NCI-H524 treated with DMSO at 0.1 percent for 48 hours (cell line): Measurements from ENCODE around the gene PHETA1.
"Not testable (repeated sequence)": the region's sequence is repeated elsewhere in the genome, so short reads cannot be mapped to it uniquely, and the experiment has no call there.

Experiments
- DNase-seq: peaks from one replicate; lab custom pipeline; 2025; lab: John Stamatoyannopoulos, UW

PHETA1 gene

DNA sequence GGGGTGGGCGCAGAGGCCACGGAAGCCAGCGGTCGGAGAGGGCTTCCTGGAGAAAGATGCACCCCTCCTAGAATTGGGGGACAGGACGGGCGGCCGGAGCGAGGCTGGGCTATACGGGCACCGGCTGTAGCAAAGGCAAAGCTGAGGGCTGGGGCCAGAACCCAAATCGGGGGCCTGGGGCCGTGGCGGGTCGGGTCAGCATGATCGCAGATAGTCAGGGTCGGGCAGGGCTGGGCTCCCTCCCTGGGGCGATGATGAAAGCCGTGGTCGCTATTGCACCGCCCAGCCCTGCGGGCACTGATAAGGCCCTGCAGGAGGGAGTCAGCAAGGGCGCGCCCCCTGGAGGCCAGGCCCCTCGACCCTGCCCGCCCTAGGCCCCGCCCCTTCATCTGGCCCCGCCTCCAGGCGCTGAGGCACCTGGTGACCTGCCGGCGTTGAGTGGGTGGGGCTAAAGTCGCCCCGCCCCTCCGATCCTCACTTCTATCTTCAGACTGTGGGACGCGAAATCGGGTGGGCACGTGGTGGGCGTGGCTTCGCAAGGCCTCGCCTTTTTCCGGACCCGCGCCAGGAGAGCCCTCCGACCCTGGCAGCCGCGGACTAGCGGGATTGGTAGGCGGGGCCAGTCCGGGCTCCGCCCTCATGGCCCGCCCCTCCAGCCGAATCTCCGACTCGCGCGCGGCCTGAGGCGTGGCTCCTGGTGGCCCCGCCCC lies 36.4 kb upstream of the PHETA1 start:
- peak; percentile 37 for DNase-seq

DNA sequence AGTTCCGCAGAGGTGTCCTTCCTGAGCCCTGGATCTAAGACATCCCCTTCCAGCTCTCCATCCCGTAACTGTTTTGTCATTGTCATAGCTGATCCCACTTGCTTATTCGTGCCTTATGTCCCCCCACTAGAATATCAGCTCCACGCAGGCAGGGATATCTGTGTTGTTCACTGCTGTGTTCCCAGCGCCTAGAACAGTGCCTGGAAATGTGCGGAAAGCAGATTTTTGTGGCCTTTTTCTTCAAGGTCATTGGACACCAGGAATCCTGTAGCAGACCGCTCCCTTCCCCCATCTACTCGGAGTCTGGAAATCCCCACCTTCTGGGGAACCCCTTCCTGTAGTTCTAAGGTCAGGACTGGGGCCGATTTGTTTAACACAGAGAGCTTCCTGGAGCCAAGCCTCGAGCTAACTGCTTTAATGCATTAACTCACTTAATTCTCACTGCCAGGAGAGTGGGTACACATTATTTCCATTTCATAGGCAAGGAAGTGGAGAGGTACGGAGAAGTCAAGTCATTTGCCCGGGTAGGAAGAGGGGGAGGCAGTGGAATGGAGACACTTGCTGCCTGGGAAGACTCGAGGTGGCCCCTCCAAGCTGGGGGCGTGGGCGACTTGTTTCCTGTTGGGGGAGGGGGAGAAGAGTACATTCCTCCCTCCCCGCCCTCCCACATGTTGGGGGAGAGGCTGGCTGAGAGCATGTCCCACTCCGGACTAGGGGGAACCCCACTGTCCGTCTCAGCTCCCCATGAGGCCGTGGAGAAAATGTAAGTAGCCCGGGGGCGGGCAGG lies 35.7 kb upstream of the PHETA1 start:
- no peak for DNase-seq

DNA sequence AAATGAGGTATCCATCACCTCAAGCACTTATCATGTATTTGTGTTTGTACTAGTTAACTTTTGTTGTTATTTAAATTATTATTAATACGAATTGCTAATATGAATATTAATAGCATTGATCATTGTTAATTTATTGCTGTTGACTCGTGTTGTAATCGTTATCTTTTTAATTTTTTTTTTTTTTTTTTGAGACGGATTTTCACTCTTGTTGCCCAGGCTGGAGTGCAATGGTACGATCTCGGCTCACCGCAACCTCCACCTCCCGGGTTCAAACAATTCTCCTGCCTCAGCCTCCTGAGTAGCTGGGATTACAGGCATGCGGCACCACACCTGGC lies 33.6 kb upstream of the PHETA1 start:
- not testable (repeated sequence) for DNase-seq

DNA sequence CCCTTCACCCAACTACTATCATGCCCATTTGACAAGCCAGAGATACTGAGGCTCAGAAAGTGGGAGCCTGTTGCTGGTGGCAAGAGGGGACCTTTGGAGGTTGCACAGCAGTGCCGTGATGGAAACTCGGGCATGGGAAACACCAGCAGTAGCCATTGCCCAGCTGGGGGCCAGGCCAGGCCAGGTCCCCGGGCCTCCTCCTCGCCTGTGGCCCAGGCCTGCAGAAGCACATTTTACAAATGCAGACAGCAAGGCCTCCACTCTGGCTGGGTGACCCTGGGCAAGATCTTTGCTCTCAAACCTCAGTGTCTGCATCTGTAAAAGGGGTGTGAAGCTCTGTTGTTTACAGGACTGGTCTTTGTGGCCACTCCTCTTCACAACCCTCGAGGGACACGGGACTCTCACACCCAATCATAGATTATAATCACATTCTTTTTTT lies 32.3 kb upstream of the PHETA1 start:
- no peak for DNase-seq

DNA sequence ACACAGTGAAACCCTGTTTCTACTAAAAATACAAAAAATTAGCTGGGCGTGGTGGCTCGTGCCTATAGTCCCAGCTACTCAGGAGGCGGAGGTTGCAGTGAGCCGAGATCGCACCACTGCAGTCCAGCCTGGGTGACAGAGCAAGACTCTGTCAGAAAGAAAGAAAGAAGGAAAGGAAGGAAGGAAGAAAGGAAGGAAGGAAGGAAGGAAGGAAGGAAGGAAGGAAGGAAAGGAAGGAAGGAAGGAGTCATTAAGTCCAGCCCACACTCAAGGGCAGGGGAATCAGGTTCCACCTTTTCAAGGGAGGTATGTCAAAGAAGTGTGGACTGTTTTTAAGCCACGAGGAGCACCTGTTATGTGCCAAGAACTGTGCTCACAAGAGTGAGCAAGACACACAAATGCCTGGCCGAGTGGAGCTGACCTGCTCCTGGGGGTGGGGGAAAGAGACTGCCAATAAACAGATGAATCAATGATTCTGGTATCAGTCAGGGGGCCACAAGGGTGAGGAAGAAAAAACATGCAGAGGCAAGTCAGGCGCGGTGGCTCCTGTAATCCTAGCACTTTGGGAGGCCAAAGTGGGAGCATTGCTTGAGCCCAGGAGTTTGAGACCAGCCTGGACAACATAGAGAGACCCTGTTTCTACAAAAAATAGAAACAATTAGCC lies 31.0 kb upstream of the PHETA1 start:
- DNase-seq = not testable (repeated sequence)

DNA sequence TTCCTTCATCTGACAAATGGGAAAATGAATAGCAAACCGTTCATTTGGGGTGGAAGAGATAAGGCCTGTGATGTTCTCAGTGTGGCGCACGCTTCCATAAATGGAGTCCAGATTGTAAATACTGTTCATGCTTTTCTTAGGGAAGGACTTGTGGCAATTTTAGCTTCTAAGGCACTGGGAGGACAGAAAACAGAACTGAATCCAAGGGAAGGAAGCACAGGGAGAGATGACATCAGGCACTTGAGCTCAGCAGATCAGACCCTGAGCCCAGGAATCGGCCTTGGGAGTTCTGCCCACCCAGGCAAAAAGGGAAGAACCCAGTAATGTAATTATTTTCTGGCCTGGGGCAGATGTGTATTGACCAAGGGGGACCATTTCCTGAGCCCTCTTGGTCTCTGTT lies 29.6 kb upstream of the PHETA1 start:
- DNase-seq = no peak

DNA sequence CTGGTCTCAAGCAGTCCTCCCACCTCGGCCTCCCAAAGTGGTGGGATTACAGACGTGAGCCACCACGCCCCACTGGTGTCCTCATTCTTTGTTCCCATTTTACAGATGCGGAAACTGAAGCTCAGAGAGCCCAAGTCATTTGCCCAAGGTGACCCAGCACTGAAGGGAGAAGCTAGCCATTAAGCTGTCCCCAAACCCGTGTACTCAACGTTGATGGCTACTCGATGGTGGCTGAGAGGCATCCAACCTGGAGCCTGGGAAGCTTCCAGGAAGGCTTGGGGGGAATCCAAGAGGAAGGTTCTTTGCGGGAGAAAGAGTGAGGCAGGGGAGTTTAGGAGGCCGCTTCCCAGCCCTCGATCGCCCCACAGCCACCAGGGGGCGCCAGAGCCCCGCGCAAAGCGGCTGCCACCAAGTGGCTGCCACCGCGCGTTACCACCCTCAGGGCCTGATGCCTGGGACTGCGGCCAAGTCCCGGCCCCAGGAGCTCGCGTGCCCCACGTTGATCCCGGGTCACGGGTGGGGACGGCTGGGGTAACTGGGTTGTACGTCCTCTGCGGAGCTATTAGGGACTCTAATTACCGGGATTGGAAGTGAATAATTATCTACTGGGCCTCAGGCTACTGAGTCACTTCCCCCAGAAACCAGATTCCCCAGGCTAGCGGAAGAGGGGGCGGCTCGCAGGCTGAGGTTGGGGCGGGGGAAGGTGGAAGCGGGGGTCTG lies 28.0 kb upstream of the PHETA1 start:
- no peak for DNase-seq

DNA sequence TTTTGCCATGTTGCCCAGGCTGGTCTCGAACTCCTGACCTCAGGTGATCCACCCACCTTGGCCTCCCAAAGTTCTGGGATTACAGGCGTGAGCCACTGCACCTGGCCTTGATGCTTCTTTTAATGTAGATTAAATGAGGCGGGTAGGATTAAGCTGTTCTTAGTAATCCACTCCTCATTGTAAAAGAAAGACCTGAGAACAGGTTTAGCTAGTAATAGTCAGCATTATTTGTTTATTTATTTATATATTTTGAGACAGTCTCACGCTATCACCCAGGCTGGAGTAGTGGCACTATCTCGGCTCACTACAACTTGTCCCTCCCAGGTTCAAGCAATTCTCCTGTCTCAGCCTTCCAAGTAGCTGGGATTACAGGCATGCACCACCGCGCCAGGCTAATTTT lies 27.4 kb upstream of the PHETA1 start:
- not testable (repeated sequence) for DNase-seq

DNA sequence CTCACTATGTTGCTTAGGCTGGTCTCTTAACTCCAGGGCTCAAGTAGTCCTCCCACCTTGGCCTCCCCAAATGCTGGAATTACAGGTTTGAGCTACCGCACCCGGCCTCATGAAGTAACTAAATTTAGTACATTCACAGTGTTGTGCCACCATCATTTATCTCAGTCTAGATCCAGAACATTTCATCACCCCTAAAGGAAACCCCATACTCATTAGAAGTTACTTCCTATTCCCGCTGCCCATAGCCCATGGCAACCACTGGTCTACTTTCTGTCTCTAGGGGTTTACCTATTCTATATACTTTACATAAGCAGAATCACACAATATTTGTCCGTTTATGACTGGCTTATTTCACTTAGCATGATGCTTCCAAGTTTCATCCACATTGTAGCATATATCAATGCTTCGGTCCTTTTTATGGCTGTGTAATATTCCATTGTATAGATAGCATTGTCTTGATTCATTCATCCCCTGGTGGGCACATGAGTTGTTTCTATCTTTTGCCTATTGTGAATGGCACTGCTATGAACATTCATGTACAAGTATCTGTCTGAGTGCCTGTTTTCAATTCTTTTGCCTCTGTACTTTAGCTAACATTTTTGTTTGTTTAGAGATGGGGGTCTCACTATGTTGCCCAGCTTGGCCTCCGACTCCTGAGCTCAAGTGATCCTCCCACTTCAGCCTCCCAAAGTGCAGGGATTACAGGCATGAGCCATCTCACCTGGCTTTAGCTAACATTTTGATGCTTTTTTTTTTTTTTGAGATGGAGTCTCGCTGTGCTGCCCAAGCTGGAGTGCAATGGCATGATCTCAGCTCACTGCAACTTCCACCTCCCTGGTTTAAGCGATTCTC lies 26.7 kb upstream of the PHETA1 start:
- no peak for DNase-seq

DNA sequence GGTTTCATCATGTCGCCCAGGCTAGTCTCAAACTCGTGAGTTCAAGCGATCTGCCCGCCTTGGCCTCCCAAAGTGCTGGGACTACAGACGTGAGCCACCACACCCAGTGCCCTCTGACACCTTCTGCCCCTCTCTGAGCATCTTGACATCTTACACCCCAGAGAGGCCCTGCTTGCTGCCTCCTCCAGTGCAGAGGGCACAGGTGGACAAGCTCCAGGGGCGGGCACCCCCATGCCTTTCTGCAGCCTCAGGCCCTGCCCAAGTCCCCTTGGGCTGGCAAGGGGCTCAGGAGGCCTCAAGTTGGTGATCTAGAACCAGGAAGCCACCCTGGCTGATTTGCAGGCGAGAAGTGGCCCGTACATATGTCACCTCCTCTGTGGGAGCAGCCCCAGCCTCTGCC lies 25.6 kb upstream of the PHETA1 start:
- DNase-seq = no peak

DNA sequence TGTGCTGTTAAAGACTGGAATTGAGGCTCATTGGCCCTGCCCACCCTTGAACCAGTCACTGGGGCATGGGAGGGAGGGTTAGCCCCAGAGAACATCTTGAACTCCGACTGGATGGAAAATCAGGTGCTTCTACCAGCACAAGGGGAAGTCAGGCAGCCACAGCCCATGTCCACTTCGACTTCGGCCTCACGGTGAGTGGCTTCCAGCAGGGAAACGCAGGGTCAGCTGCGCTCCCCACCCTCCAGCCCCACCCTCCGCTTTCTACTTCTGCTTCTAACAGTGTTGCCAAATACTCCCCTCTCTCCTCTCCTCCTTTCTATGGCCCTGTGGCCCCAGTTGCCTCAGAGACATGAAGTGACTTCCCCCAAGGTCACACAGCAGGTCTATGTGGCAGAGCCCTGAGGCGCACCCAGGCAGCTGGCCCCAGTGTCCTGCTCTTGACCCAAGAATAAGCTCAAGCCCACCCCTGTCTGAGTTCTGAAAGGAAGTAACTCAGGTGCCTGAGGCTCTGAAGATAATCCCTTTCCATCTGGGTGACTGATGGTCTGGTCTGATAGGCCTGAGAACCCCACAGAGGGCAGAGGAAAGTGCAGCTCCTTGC lies 24.9 kb upstream of the PHETA1 start:
- no peak for DNase-seq

DNA sequence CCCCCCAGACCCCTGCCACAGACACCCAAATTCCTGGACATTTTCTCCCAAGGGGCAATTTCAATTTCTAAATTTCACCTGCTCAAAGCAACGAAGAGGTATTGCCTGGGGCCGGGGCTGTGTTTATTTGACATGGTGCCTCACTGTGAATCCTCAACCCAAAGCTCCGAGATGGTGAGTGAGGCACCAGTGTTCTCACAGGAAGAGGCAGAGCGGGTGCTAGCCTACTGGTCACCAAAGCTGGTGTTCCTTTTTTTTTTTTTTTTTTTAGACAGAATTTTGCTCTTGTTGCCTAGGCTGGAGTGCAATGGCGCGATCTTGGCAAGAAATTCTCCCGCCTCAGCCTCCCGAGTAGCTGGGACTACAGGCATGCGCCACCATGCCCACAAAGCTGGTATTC lies 22.0 kb upstream of the PHETA1 start:
- no peak for DNase-seq

DNA sequence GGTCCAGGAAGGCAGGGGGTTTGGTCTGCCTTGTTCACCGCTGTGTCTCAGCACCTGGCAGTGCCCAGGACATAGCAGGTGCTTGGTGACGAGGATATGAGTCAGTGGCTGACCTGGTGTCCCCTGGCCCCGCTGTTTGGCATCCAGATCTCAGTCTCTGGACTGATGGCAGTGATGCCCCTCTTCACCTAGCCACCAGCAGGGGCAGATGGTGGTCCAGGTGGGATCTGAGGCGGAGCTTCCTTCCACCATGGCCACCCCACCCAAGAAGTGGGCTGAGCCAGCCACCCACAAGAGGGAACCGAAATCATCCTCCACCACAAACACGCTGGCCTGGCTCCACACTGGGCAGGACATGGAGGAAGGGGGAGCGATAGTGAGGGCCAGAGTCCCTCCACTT lies 20.7 kb upstream of the PHETA1 start:
- no peak for DNase-seq

DNA sequence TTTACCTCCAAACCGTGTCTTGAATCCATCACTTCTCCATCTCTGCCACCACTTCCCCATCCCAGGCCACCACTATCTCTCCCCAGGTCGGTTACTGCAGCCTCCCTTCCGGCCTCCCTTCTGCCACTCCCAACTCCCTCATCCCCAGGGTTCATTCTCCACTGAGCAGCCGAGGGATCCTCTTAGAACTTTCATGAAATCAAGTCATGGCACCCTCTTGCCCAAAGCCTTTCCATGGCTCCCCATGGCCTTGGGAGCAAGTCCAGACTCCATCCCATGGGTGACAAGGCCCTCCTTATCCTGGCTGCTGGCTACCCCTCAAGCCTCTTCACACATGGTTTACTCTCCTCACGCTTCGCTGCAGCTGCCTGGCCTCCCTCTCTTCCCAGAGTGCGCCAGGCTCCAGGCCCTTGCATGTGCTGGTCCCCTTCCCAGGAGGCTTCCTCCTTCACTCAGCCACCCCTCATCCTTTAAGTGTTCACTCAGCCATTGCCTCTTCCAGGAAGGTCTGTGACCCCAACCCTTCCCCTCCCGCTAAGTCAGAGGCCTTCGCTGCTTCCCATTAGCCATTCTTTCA lies 18.9 kb upstream of the PHETA1 start:
- DNase-seq = no peak

DNA sequence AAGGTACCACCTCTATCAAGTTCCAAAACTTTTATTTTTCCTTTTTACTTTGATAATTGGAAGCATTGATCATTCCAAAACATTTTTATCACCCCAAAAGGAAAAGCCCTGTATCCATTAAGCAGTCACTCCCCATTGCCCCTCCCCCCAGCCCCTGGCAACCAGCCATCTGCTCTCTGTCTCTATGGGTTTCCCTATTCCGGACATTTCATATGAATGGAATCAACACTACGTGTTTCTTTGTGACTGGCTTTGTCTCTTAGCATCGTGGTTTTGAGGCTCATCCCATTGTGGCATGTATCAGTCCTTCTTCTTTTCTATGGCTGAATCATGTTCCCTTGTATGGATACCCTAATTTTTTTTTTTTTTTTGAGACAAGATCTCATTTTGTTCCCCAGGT lies 18.0 kb upstream of the PHETA1 start:
- no peak for DNase-seq

DNA sequence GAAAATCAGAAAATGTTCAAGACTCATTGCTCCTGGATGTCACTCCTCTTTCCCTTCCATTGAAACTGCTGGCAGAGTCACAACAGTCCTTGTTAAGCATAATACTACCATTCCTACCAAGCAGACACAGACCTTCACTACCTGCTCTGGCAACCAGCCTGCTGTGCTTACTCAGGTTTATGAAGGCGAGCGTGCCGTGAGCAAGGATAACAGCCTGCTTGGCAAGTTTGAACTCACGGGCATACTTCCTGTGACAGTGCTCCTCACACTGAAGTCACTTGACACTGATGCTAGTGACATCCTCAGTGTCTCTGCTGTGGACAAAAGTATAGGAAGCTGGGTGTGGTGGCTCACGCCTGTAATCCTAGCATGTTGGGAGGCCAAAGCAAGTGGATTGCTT lies 15.7 kb upstream of the PHETA1 start:
- no peak for DNase-seq

DNA sequence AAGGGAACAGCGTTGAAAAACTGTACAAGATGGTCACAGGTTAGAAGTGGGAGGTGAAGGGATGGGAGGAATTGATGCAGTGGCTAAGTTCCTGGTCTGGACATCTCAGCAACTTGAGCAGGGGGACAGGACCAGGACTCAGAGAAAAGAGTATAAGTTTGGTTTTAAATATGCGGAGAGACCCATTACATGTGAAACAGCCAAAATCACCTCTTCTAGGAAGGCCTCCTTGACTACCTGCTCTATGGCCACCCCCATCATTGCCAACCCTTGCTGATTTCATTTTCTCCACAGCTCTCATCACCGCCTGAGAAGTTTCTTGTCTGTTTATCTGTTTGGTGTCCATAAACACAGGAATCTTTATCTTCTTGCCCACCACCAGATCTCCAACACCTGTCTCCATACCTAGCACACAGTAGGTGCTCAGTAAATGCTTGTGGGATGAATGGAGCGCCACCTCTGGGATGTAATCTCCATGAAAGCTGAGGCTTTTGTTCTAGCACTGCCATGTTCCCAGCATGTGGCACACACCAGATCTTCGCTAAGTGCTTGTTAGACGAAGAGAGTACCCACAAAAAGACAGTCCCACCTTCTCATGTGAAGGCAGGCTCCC lies 11.2 kb upstream of the PHETA1 start:
- no peak for DNase-seq

DNA sequence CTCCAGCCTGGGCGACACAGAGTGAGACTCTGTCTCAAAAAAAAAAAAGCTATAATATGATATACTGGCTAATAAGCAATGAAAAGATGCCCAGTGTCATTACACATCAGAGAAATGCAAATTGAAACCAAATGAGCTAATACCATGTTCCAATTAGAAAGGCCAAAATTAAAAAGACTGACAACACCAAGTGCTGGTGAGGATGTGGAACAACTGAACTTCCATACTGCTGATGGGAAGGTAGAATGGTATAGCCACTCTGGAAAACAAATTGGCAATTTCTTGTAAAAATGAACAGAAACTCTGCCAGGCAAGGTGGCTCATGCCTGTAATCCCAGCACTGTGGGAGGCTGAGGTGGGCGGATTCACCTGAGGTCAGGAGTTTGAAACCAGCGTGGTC lies 8.5 kb upstream of the PHETA1 start:
- no peak for DNase-seq

DNA sequence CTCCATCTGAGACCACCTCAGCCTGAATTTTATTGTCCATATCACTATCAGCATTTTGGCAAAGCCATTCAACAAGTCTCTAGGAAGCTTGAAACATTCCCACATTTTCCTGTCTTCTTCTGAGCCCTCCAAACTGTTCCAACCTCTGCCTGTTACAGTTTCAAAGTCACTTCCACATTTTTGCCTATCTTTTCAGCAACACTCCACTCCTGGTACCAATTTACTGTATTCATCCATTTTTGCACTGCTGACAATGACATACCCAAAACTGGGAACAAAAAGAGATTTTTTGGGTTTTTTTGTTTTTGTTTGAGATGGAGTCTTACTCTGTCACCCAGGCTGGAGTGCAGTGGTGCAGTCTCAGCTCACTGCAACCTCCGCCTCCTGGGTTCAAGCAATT lies 4.3 kb upstream of the PHETA1 start:
- not testable (repeated sequence) for DNase-seq

DNA sequence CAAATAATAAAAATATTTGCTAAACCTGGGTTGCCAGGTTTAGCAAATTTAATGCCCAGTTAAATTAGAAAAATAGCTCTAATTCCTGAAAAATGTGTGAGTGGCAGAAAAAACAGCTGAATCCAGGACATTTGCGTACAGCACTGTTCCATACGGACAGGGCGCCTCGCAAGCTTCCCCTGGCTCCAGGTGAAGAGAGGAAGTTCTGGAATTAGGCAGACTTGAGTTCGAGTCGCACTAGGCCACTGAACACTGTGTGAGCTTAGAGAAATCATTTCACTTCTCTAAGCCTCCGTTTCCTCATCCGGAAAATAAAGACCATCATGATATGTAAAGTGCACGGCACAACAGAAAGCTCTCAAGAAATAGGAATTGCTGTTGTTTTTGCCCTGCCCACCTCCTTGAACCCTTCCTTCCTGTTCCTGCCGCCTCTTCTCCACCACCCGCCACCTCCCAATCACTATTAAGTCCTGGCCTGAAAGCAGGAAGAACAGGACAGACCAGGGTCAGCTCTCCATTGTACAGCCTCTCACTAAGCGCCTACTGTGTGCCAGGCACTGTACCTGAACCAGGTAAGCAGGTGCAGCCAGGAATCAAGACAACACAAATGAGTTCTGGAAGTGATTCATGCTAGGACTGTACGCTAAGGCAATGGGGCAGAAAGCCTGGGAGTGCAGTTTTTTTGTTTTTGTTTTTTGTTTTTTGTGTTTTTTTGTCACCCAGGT lies 763 bp upstream of the PHETA1 start:
- DNase-seq = no peak
